A549 (cell line): Measurements from ENCODE around the gene CD47. TPM values are rescaled to one million over a fixed set of nuclear protein-coding genes. Genes with fewer than 3 reads are reported as not detected.

Experiments
- ATAC-seq, 2 experiments: fragments of 200-7000 bp in 1 of 2; fragments of >200 bp in 1 of 2; cut with Nextera tagmentation in 1 of 2; cut with Tn5 transposase in 1 of 2; 3 replicates each; pipeline versions ENCODE4 v1.8.0 to v1.9.1; 2018 to 2020; ENCODE audit warnings: mild to moderate bottlenecking in 1 of 2, moderate library complexity in 1 of 2
- CTCF ChIA-PET: fragments of 300-600 bp; sonication (Branson Sonifier 250); formaldehyde crosslinking; extraction: SDS; loops from one replicate; lab custom pipeline; 2021; ENCODE audit warnings: antibody characterized with exemption, inconsistent platforms; lab: Yijun Ruan, JAX
- POLR2A ChIA-PET: fragments of 350-600 bp; formaldehyde crosslinking; extraction: SDS; loops from one replicate; lab custom pipeline; 2021; ENCODE audit warnings: antibody characterized with exemption, inconsistent platforms; lab: Yijun Ruan, JAX
- DNase-seq, 2 experiments: peaks; one replicate each; pipeline versions ENCODE4 v3.0.0 to v3.0.0-alpha.2; 2011 to 2016; ENCODE audit warnings: low read depth in 1 of 2, low spot score in 1 of 2
- FAIRE-seq: peaks from 2 replicates; lab custom pipeline; 2011; peaks lifted over from hg19 to GRCh38; lab: Jason Lieb, UNC
- H3K27ac ChIP-seq, 2 experiments: fragments of >200 bp; sonication (Bioruptor Twin); formaldehyde crosslinking; 3 replicates each; pipeline ENCODE4 v1.5.1; 2016 to 2017
- H3K4me1 ChIP-seq: fragments of >200 bp; sonication (Bioruptor Twin); formaldehyde crosslinking; 3 replicates; pipeline ENCODE4 v1.6.1; 2016
- H3K4me2 ChIP-seq: fragments of >200 bp; sonication (Bioruptor Twin); formaldehyde crosslinking; 3 replicates; pipeline ENCODE4 v1.6.1; 2016
- H3K4me3 ChIP-seq: fragments of >200 bp; sonication (Bioruptor Twin); formaldehyde crosslinking; 3 replicates; pipeline ENCODE4 v1.5.1; 2016
- H3K9me3 ChIP-seq: fragments of >200 bp; sonication (Bioruptor Twin); formaldehyde crosslinking; 3 replicates; pipeline ENCODE4 v1.6.1; 2016
- EP300 ChIP-seq, 2 experiments: fragments of >200 bp; sonication (Bioruptor Twin); formaldehyde crosslinking; IDR thresholded peaks; 2 replicates in 1 of 2; 3 replicates in 1 of 2; pipeline ENCODE4 v1.6.1; 2016 to 2017
- ESRRA ChIP-seq: fragments of 150-350 bp; IDR thresholded peaks from 2 replicates; pipeline ENCODE4 v1.6.1; 2014; ENCODE audit warnings: mild to moderate bottlenecking, low read length, borderline replicate concordance
- HEYL ChIP-seq: fragments of 250-450 bp; sonication (Bioruptor Pico); IDR thresholded peaks from 2 replicates; pipeline ENCODE4 v1.8.0; 2021; ENCODE audit warnings: mild to moderate bottlenecking, moderate library complexity
- HOXA7 ChIP-seq: fragments of 250-450 bp; sonication (Bioruptor Pico); IDR thresholded peaks from 2 replicates; pipeline ENCODE4 v1.5.0; 2020; ENCODE audit warnings: mild to moderate bottlenecking, moderate library complexity
- HOXB5 ChIP-seq: fragments of 250-450 bp; sonication (Bioruptor Pico); IDR thresholded peaks from 2 replicates; pipeline ENCODE4 v1.5.0; 2020; ENCODE audit warnings: mild to moderate bottlenecking, moderate library complexity
- JUN ChIP-seq, 2 experiments: fragments of >200 bp; sonication (Bioruptor Twin); formaldehyde crosslinking; IDR thresholded peaks; 2 replicates in 1 of 2; 3 replicates in 1 of 2; pipeline ENCODE4 v1.6.1; 2016 to 2017
- KDM1A ChIP-seq: fragments of 200-600 bp; sonication (generic); IDR thresholded peaks from 2 replicates; pipeline ENCODE4 v1.6.1; 2016; ENCODE audit warnings: low read depth, mild to moderate bottlenecking
- MAFK ChIP-seq: fragments of 450-650 bp; IDR thresholded peaks from 2 replicates; pipeline ENCODE4 v1.6.1; 2014; ENCODE audit not compliant: partially characterized antibody
- MAZ ChIP-seq: fragments of 150-350 bp; IDR thresholded peaks from 2 replicates; pipeline ENCODE4 v1.6.1; 2014; ENCODE audit warnings: antibody characterized with exemption, low read depth, low read length, borderline replicate concordance
- NPAS2 ChIP-seq: fragments of 250-450 bp; sonication (Bioruptor Pico); IDR thresholded peaks from 2 replicates; pipeline ENCODE4 v1.8.0; 2022; ENCODE audit warnings: mild to moderate bottlenecking, moderate library complexity, borderline replicate concordance
- NR3C1 ChIP-seq: fragments of >200 bp; sonication (Bioruptor Twin); formaldehyde crosslinking; IDR thresholded peaks from 3 replicates; pipeline ENCODE4 v1.6.1; 2017
- RCOR1 ChIP-seq: fragments of 150-350 bp; IDR thresholded peaks from 2 replicates; pipeline ENCODE4 v1.6.1; 2014; ENCODE audit warnings: antibody characterized with exemption, low read length, low read depth
- RFX5 ChIP-seq: fragments of 450-650 bp; IDR thresholded peaks from 2 replicates; pipeline ENCODE4 v1.7.1; 2014; ENCODE audit warnings: antibody characterized with exemption, mild to moderate bottlenecking, moderate library complexity
- SREBF2 ChIP-seq: fragments of 450-650 bp; IDR thresholded peaks from 2 replicates; pipeline ENCODE4 v1.6.1; 2014; ENCODE audit warnings: mild to moderate bottlenecking, moderate library complexity
- TFCP2L1 ChIP-seq: fragments of 250-450 bp; sonication (Bioruptor Pico); IDR thresholded peaks from 2 replicates; pipeline ENCODE4 v1.5.0; 2021; ENCODE audit warnings: mild to moderate bottlenecking
- TP53 ChIP-seq: fragments of 250-450 bp; sonication (Bioruptor Pico); IDR thresholded peaks from 2 replicates; pipeline ENCODE4 v1.5.0; 2021; ENCODE audit warnings: mild to moderate bottlenecking, moderate library complexity
- ZNF302 ChIP-seq: fragments of 250-450 bp; sonication (Bioruptor Pico); IDR thresholded peaks from 2 replicates; pipeline ENCODE4 v1.9.0; 2021; ENCODE audit warnings: inconsistent platforms, mild to moderate bottlenecking, moderate library complexity
- WGBS: methylation state at CpG from one replicate; pipeline ENCODE4 v1.1.6; 2017; ENCODE audit errors: missing lambda C conversion rate; 5-methylcytosine and 5-hydroxymethylcytosine counted together
- polyA plus RNA-seq, 4 experiments: library from polyadenylated mRNA; depleted of rRNA in 3 of 4; stranded (reverse); fragments of >200 nt; fragmentation: RNase III in 1 of 4; extraction: RNeasy Plus Mini Kit Qiagen cat#74134 plus additional on column Dnase treatment in 1 of 4; gene quantifications; 2 replicates in 3 of 4; 3 replicates in 1 of 4; pipeline ENCODE4 v1.2.3, GENCODE V29; 2011 to 2017
- TF ChIP-seq, protein P1 (sequence below): fragments of 250-450 bp; sonication (Bioruptor Pico); IDR thresholded peaks from 2 replicates; pipeline ENCODE4 v1.5.0; 2020; ENCODE audit warnings: low read depth, mild to moderate bottlenecking, moderate library complexity
- TF ChIP-seq, protein P2 (sequence below): IDR thresholded peaks from 2 replicates; pipeline ENCODE4 v1.6.1; 2012
- TF ChIP-seq, protein P3 (sequence below): fragments of >200 bp; sonication (Bioruptor Twin); formaldehyde crosslinking; IDR thresholded peaks from 3 replicates; pipeline ENCODE4 v1.5.1; 2016
- TF ChIP-seq, protein P4 (sequence below): fragments of 200-600 bp; sonication (generic); IDR thresholded peaks from 2 replicates; pipeline ENCODE4 v1.6.1; 2016; ENCODE audit warnings: antibody characterized with exemption, mild to moderate bottlenecking, moderate library complexity
- TF ChIP-seq, protein P5 (sequence below): IDR thresholded peaks from 2 replicates; pipeline ENCODE4 v1.6.1; 2012
- TF ChIP-seq, protein P6 (sequence below): fragments of 150-350 bp; IDR thresholded peaks from 2 replicates; pipeline ENCODE4 v1.6.1; 2014; ENCODE audit warnings: low read depth, mild to moderate bottlenecking, low read length

The CD47 gene
- polyA plus RNA-seq, 2 of the 4 experiments (the other 2 are of a cell fraction) = 31.0 to 35.9 TPM

DNA sequence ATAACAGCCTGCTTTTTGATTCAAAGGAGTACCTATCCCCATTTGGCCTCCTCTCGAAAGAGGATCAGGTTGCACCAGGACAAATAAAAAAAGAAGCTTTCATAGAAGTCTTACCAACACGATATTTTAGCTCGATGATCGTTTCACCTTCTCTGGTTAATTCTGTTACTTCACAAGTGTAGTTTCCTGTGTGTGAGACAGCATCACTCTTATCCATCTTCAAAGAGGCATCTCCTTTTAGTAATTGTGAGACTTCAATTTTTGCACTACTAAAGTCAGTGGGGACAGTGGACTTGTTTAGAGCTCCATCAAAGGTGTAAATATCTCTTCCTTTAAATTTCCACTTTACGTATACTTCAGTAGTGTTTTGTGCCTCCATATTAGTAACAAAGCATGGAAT, 11.0 kb downstream of the CD47 start:
- no peak for ATAC-seq
- ChIA-PET CTCF (interaction anchor here (0.6 to 1.5 kb wide), 2 partner anchors 141 to 284 kb away, joined by 3 to 4 read pairs; no protein-coding TSS in a partner anchor), POLR2A (no interaction called here)

DNA sequence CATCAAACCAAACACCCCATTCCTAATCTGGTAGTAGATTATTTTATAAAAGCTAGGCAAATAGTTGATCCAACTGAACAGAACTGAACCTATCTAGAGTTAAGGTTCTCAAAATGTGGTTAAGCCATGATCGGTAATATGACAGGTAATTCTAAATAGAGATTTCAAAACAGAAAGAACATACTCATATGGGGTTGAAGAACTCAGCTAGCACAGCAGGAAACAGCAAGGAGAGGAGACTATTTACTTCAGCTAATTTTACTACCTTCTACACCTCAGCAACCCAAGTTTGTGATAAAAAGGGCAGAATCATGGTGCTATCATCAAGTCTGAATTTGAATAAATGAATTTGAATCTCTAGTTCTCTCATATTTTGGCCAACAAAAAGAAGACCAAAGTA, 11.8 kb downstream of the CD47 start:
- 97% methylated on average over 1 of the region's 1 CpG for WGBS
- no peak overlapping the region for H3K4me3 ChIP-seq
- TF ChIP-seq RCOR1 = no peak
- TF ChIP-seq RFX5 = no peak
- no peak for TF ChIP-seq KDM1A
- TF ChIP-seq ESRRA = no peak
- no peak for TF ChIP-seq TFCP2L1 (CRISPR knock-in tag)
- TF ChIP-seq, protein P1, sequence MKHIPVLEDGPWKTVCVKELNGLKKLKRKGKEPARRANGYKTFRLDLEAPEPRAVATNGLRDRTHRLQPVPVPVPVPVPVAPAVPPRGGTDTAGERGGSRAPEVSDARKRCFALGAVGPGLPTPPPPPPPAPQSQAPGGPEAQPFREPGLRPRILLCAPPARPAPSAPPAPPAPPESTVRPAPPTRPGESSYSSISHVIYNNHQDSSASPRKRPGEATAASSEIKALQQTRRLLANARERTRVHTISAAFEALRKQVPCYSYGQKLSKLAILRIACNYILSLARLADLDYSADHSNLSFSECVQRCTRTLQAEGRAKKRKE (CRISPR knock-in tag) = no peak
- no peak for TF ChIP-seq SREBF2
- TF ChIP-seq NPAS2 (CRISPR knock-in tag) = no peak

More for the DNA sequence above, 11.0 kb downstream of the CD47 start:
- no peaks in the 10 kb centered on the region for H3K9me3 ChIP-seq
- FAIRE-seq = no peak
- TF ChIP-seq ZNF302 (no peak), MAFK (no peak), TP53 (CRISPR knock-in tag) (no peak), MAZ (no peak), KDM1A (no peak), TFCP2L1 (CRISPR knock-in tag) (no peak), EP300 (IDR thresholded peaks at IDR 0.05) (no peak), HOXA7 (no peak), HEYL (no peak), HOXB5 (CRISPR knock-in tag) (no peak), NR3C1 (no peak), RFX5 (no peak), JUN (IDR thresholded peaks at IDR 0.05) (no peak)
- TF ChIP-seq, protein P2, sequence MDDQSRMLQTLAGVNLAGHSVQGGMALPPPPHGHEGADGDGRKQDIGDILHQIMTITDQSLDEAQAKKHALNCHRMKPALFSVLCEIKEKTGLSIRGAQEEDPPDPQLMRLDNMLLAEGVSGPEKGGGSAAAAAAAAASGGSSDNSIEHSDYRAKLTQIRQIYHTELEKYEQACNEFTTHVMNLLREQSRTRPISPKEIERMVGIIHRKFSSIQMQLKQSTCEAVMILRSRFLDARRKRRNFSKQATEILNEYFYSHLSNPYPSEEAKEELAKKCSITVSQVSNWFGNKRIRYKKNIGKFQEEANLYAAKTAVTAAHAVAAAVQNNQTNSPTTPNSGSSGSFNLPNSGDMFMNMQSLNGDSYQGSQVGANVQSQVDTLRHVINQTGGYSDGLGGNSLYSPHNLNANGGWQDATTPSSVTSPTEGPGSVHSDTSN = no peak
- TF ChIP-seq, protein P3, sequence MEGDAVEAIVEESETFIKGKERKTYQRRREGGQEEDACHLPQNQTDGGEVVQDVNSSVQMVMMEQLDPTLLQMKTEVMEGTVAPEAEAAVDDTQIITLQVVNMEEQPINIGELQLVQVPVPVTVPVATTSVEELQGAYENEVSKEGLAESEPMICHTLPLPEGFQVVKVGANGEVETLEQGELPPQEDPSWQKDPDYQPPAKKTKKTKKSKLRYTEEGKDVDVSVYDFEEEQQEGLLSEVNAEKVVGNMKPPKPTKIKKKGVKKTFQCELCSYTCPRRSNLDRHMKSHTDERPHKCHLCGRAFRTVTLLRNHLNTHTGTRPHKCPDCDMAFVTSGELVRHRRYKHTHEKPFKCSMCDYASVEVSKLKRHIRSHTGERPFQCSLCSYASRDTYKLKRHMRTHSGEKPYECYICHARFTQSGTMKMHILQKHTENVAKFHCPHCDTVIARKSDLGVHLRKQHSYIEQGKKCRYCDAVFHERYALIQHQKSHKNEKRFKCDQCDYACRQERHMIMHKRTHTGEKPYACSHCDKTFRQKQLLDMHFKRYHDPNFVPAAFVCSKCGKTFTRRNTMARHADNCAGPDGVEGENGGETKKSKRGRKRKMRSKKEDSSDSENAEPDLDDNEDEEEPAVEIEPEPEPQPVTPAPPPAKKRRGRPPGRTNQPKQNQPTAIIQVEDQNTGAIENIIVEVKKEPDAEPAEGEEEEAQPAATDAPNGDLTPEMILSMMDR = no peak
- TF ChIP-seq, protein P4, sequence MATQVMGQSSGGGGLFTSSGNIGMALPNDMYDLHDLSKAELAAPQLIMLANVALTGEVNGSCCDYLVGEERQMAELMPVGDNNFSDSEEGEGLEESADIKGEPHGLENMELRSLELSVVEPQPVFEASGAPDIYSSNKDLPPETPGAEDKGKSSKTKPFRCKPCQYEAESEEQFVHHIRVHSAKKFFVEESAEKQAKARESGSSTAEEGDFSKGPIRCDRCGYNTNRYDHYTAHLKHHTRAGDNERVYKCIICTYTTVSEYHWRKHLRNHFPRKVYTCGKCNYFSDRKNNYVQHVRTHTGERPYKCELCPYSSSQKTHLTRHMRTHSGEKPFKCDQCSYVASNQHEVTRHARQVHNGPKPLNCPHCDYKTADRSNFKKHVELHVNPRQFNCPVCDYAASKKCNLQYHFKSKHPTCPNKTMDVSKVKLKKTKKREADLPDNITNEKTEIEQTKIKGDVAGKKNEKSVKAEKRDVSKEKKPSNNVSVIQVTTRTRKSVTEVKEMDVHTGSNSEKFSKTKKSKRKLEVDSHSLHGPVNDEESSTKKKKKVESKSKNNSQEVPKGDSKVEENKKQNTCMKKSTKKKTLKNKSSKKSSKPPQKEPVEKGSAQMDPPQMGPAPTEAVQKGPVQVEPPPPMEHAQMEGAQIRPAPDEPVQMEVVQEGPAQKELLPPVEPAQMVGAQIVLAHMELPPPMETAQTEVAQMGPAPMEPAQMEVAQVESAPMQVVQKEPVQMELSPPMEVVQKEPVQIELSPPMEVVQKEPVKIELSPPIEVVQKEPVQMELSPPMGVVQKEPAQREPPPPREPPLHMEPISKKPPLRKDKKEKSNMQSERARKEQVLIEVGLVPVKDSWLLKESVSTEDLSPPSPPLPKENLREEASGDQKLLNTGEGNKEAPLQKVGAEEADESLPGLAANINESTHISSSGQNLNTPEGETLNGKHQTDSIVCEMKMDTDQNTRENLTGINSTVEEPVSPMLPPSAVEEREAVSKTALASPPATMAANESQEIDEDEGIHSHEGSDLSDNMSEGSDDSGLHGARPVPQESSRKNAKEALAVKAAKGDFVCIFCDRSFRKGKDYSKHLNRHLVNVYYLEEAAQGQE = no peak
- TF ChIP-seq, protein P1 (CRISPR knock-in tag) = no peak
- TF ChIP-seq, protein P5, sequence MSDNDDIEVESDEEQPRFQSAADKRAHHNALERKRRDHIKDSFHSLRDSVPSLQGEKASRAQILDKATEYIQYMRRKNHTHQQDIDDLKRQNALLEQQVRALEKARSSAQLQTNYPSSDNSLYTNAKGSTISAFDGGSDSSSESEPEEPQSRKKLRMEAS = no peak
- TF ChIP-seq, protein P6, sequence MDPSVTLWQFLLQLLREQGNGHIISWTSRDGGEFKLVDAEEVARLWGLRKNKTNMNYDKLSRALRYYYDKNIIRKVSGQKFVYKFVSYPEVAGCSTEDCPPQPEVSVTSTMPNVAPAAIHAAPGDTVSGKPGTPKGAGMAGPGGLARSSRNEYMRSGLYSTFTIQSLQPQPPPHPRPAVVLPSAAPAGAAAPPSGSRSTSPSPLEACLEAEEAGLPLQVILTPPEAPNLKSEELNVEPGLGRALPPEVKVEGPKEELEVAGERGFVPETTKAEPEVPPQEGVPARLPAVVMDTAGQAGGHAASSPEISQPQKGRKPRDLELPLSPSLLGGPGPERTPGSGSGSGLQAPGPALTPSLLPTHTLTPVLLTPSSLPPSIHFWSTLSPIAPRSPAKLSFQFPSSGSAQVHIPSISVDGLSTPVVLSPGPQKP = no peak
- TF ChIP-seq, all 56 proteins: peak for 0
- DNase-seq = no peak
- Histone ChIP-seq H3K4me2 (no peak overlapping the region), H3K4me3 (no peak overlapping the region), H3K4me1 (no peaks in the 10 kb centered on the region), H3K27ac (no peak overlapping the region)
- 90% methylated on average over 5 of the region's 5 CpGs for WGBS

More for the DNA sequence above, 11.8 kb downstream of the CD47 start:
- DNase-seq = no peak
- ChIA-PET CTCF (no interaction called here), POLR2A (no interaction called here)
- H3K4me2 ChIP-seq = no peak overlapping the region
- H3K27ac ChIP-seq = no peak overlapping the region
- FAIRE-seq = no peak
- no peak for ATAC-seq
- no peaks in the 10 kb centered on the region for H3K9me3 ChIP-seq
- H3K4me1 ChIP-seq = no peaks in the 10 kb centered on the region
